Naive thymus-derived CD8-positive, alpha-beta T cell (primary cell): ENCODE measurements around the gene TEKT2. TPM values are rescaled to one million over a fixed set of nuclear protein-coding genes. Genes with fewer than 3 reads are reported as not detected.
A peak's percentile ranks its signal among the peaks of the same experiment; 100 is the strongest.

ENCODE experiments used
- ATAC-seq, 2 donors: fragments of 150-1000 bp; cut with Tn5 transposase in 1 of 2; sonication (Bioruptor Pico), chemical (Tn5 transposase) in 1 of 2; 1 replicate in 1 of 2; 2 replicates in 1 of 2; pipeline ENCODE4 v1.10.0; 2021; ENCODE audit warnings: mild to moderate bottlenecking in 2 of 2, moderate library complexity in 2 of 2
- POLR2A ChIA-PET: fragments of 350-600 bp; sonication (Branson Sonifier 250); formaldehyde crosslinking; loops from one replicate; lab custom pipeline; 2021; ENCODE audit warnings: antibody characterized with exemption; lab: Charles Lee
- DNase-seq, 10 donors: peaks; one replicate each; pipeline versions ENCODE4 v3.0.0 to v3.0.0-alpha.2; 2020 to 2022
- H3K27ac Mint-ChIP-seq, 10 donors: one replicate each; pipeline ENCODE4 v1.8.0; 2020 to 2022; ENCODE audit warnings: mild to moderate bottlenecking in 10 of 10, mixed read lengths in 10 of 10, moderate library complexity in 4 of 10, inconsistent platforms in 1 of 10
- H3K27me3 Mint-ChIP-seq, 5 donors: one replicate each; pipeline ENCODE4 v1.8.0; 2021 to 2022; ENCODE audit warnings: mixed read lengths in 5 of 5
- H3K36me3 Mint-ChIP-seq, 3 donors: one replicate each; pipeline ENCODE4 v1.8.0; 2020 to 2022; ENCODE audit warnings: mixed read lengths in 3 of 3, mild to moderate bottlenecking in 2 of 3, inconsistent platforms in 1 of 3
- H3K4me1 Mint-ChIP-seq, 4 donors: one replicate each; pipeline ENCODE4 v1.8.0; 2021 to 2022; ENCODE audit warnings: mixed read lengths in 4 of 4
- H3K4me3 Mint-ChIP-seq, 10 donors: one replicate each; pipeline ENCODE4 v1.8.0; 2020 to 2022; ENCODE audit warnings: mild to moderate bottlenecking in 10 of 10, mixed read lengths in 10 of 10, moderate library complexity in 6 of 10, inconsistent platforms in 1 of 10
- H3K9me3 Mint-ChIP-seq, 9 donors: one replicate each; pipeline ENCODE4 v1.8.0; 2020 to 2022; ENCODE audit warnings: mixed read lengths in 9 of 9, mild to moderate bottlenecking in 3 of 9, inconsistent platforms in 1 of 9, moderate library complexity in 1 of 9
- polyA plus RNA-seq, 3 donors: library from polyadenylated mRNA; unstranded; fragments of 300-500 nt; fragmentation: Illumina TruSeq; gene quantifications; one replicate each; pipeline ENCODE4 v1.2.3, GENCODE V29; 2021
- total RNA-seq, 8 experiments: library from RNA in 2 of 8; stranded (reverse) in 2 of 8; gene quantifications; one replicate each; pipeline ENCODE4 v1.2.3 and lab custom pipeline; 2021 to 2026

TEKT2 gene
- total and polyA plus RNA-seq, 5 experiments from 2014 or later = not detected

GRCh38 chr1:36135796-36136195, 51.9 kb downstream of the TEKT2 start:
- Mint-ChIP-seq H3K4me1 (peaks cover 8 to 21% (median 14%) of the 10 kb centered on the region in 4 donors), H3K9me3 (no peaks in the 10 kb centered on the region), H3K27ac (peak overlapping the region in 6 of 10 donors; percentile 25 to 88 (median 72)), H3K27me3 (no peaks in the 10 kb centered on the region), H3K4me3 (no peak overlapping the region), H3K36me3 (peaks cover 0 to 47% (median 0%) of the 10 kb centered on the region in 3 donors)
- POLR2A ChIA-PET = interaction anchor here (0.5 to 3.4 kb wide), 4 partner anchors 27 to 66 kb away, joined by 4 to 44 read pairs (median 7); no protein-coding TSS in a partner anchor
- ATAC-seq (no peak), DNase-seq (no peak)

- no peaks in the 10 kb centered on the region for H3K9me3 Mint-ChIP-seq
- ATAC-seq = no peak
- no peak overlapping the region for H3K4me3 Mint-ChIP-seq
- H3K27me3 Mint-ChIP-seq = no peaks in the 10 kb centered on the region
- DNase-seq = no peak
- POLR2A ChIA-PET = no interaction called here
- H3K36me3 Mint-ChIP-seq = peaks cover 0 to 52% (median 0%) of the 10 kb centered on the region in 3 donors
- H3K27ac Mint-ChIP-seq = peak overlapping the region in 4 of 10 donors; percentile 25 to 74 (median 48)
- H3K4me1 Mint-ChIP-seq = peaks cover 10 to 25% (median 18%) of the 10 kb centered on the region in 4 donors
Measured at GRCh38 chr1:36136535-36136934, 52.6 kb downstream of the TEKT2 start.

- Mint-ChIP-seq H3K4me3 (no peak overlapping the region), H3K4me1 (peaks cover 11 to 30% (median 23%) of the 10 kb centered on the region in 4 donors)
Measured at GRCh38 chr1:36137226-36137625, 53.3 kb downstream of the TEKT2 start.

GRCh38 chr1:36137776-36138175, 53.9 kb downstream of the TEKT2 start:
- no peaks in the 10 kb centered on the region for H3K9me3 Mint-ChIP-seq
- H3K36me3 Mint-ChIP-seq = peaks cover 0 to 55% (median 0%) of the 10 kb centered on the region in 3 donors
- POLR2A ChIA-PET = no interaction called here
- peak overlapping the region in 3 of 10 donors; percentile 6 to 85 (median 31) for H3K27ac Mint-ChIP-seq
- ATAC-seq (no peak), DNase-seq (no peak)
- no peak overlapping the region for H3K4me3 Mint-ChIP-seq
- H3K27me3 Mint-ChIP-seq = no peaks in the 10 kb centered on the region
- H3K4me1 Mint-ChIP-seq = peaks cover 12 to 34% (median 27%) of the 10 kb centered on the region in 4 donors

More at GRCh38 chr1:36137226-36137625, 53.3 kb downstream of the TEKT2 start:
- POLR2A ChIA-PET = no interaction called here
- DNase-seq (no peak), ATAC-seq (no peak)
- peaks cover 0 to 55% (median 0%) of the 10 kb centered on the region in 3 donors for H3K36me3 Mint-ChIP-seq
- no peaks in the 10 kb centered on the region for H3K27me3 Mint-ChIP-seq
- H3K27ac Mint-ChIP-seq = peak overlapping the region in 2 of 10 donors; percentile 22 to 24
- H3K9me3 Mint-ChIP-seq = no peaks in the 10 kb centered on the region

Other genes with a start within 250 kb of the TEKT2 start
- 10 to 100 TPM; 27.7 to 28.3 TPM for gene AGO1, start 200.9 kb upstream of the TEKT2 start, total RNA-seq
- gene AGO1, start 200.9 kb upstream of the TEKT2 start, polyA plus RNA-seq = 1 to 10 TPM; 6.1 to 9.9 (median 7.9) TPM
- gene AGO3, start 153.0 kb upstream of the TEKT2 start, total RNA-seq = 10 to 100 TPM; 38.6 to 40.8 TPM
- 10 to 100 TPM in 1 of 3 donors, 1 to 10 TPM in 2; 5.7 to 16.8 (median 8.6) TPM for gene AGO3, start 153.0 kb upstream of the TEKT2 start, polyA plus RNA-seq
- gene ADPRS, start 4.8 kb downstream of the TEKT2 start, total RNA-seq = 10 to 100 TPM; 28.3 to 30.4 TPM
- gene ADPRS, start 4.8 kb downstream of the TEKT2 start, polyA plus RNA-seq = 10 to 100 TPM in 2 of 3 donors, 1 to 10 TPM in 1; 9.9 to 24.8 (median 11.5) TPM
- gene COL8A2, start 41.1 kb downstream of the TEKT2 start, total RNA-seq = under 1 TPM; 0.22 to 0.31 TPM
- gene COL8A2, start 41.1 kb downstream of the TEKT2 start, polyA plus RNA-seq = under 1 TPM; 0.07 to 0.22 (median 0.15) TPM
- gene TRAPPC3, start 65.4 kb downstream of the TEKT2 start, total RNA-seq = 10 to 100 TPM; 44.6 to 53.7 TPM
- 100 to 1,000 TPM in 2 of 3 donors, 10 to 100 TPM in 1; 99.9 to 115 (median 110) TPM for gene TRAPPC3, start 65.4 kb downstream of the TEKT2 start, polyA plus RNA-seq
- 100 to 1,000 TPM; 266 to 275 TPM for gene MAP7D1, start 72.1 kb downstream of the TEKT2 start, total RNA-seq
- 10 to 100 TPM; 13.3 to 67.1 (median 20.1) TPM for gene MAP7D1, start 72.1 kb downstream of the TEKT2 start, polyA plus RNA-seq
- 100 to 1,000 TPM; 123 to 131 TPM for gene THRAP3, start 140.3 kb downstream of the TEKT2 start, total RNA-seq
- 100 to 1,000 TPM in 1 of 3 donors, 10 to 100 TPM in 2; 87.6 to 106 (median 97.8) TPM for gene THRAP3, start 140.3 kb downstream of the TEKT2 start, polyA plus RNA-seq
- 1 to 10 TPM; 2.6 to 2.7 TPM for gene SH3D21, start 222.3 kb downstream of the TEKT2 start, total RNA-seq
- under 1 TPM in 2 of 3 donors, not detected in 1; 0.19 to 0.35 TPM for gene SH3D21, start 222.3 kb downstream of the TEKT2 start, polyA plus RNA-seq
- gene EVA1B, start 239.6 kb downstream of the TEKT2 start, total RNA-seq = 1 to 10 TPM; 1.2 to 1.6 TPM
- 1 to 10 TPM in 1 of 3 donors, under 1 TPM in 2; 0.16 to 2.4 (median 0.43) TPM for gene EVA1B, start 239.6 kb downstream of the TEKT2 start, polyA plus RNA-seq